Heart left ventricle (tissue), 16 donors: ENCODE data around the gene CNEP1R1. TPM values are rescaled to one million over a fixed set of nuclear protein-coding genes. Genes with fewer than 3 reads are reported as not detected.

Source experiments
- ATAC-seq, 4 donors: fragments of 200-7000 bp; cut with Tn5 transposase; one replicate each; pipeline ENCODE4 v1.9.1; 2020 to 2022; ENCODE audit warnings: moderate library complexity in 4 of 4, mild to moderate bottlenecking in 3 of 4, moderate number of reproducible peaks in 1 of 4
- DNase-seq, 5 donors: peaks; one replicate each; pipeline ENCODE4 v3.0.0-alpha.2; 2020
- H3K27ac ChIP-seq, 12 donors: fragments of 200-600 bp; sonication (generic) in 4 of 12; one replicate each; pipeline versions ENCODE4 v1.5.0 to v1.8.0; 2016 to 2022; ENCODE audit warnings: mild to moderate bottlenecking in 2 of 12
- H3K27me3 ChIP-seq, 9 donors: fragments of 200-600 bp; sonication (generic) in 2 of 9; one replicate each; pipeline versions ENCODE4 v1.5.1 to v1.8.0; 2016 to 2022; ENCODE audit warnings: mild to moderate bottlenecking in 3 of 9
- H3K36me3 ChIP-seq, 9 donors: fragments of 200-600 bp; sonication (generic) in 2 of 9; one replicate each; pipeline versions ENCODE4 v1.5.0 to v1.8.0; 2018 to 2022; ENCODE audit warnings: mild to moderate bottlenecking in 2 of 9
- H3K4me1 ChIP-seq, 12 donors: fragments of 200-600 bp; sonication (generic) in 4 of 12; one replicate each; pipeline versions ENCODE4 v1.5.0 to v1.8.0; 2016 to 2022; ENCODE audit warnings: mild to moderate bottlenecking in 3 of 12
- H3K4me3 ChIP-seq, 12 donors: fragments of 200-600 bp; sonication (generic) in 4 of 12; one replicate each; pipeline versions ENCODE4 v1.5.0 to v1.8.0; 2017 to 2022; ENCODE audit warnings: mild to moderate bottlenecking in 9 of 12, moderate library complexity in 4 of 12
- H3K9me3 ChIP-seq, 12 donors: fragments of 200-600 bp; sonication (generic) in 4 of 12; one replicate each; pipeline versions ENCODE4 v1.5.0 to v1.8.0; 2016 to 2022; ENCODE audit warnings: mild to moderate bottlenecking in 1 of 12
- POLR2A ChIP-seq, 2 donors: fragments of 450-650 bp; IDR thresholded peaks; one replicate each; pipeline ENCODE4 v1.6.1; 2017; ENCODE audit warnings: antibody characterized with exemption in 2 of 2, mild to moderate bottlenecking in 2 of 2, moderate library complexity in 2 of 2
- WGBS, 4 donors: extraction: QIAGEN DNeasy Blood & Tissue Kit in 2 of 4; methylation state at CpG; one replicate each; pipeline versions ENCODE4 v1.1.5 to v1.1.7; 2013 to 2018; 5-methylcytosine and 5-hydroxymethylcytosine counted together
- intact Hi-C, 10 donors: fragments of 100-400 bp; cut with DNase I; formaldehyde crosslinking; loops; one replicate each; pipeline versions ENCODE4 v1.11.1 to v1.14.2; 2022
- polyA plus RNA-seq, 2 donors: library from polyadenylated mRNA; stranded (reverse); fragments of 200-250 nt; gene quantifications; one replicate each; pipeline ENCODE4 v1.2.3, GENCODE V29; 2013
- total RNA-seq, 9 donors: library from RNA; depleted of rRNA in 2 of 9; stranded (reverse); fragments of >200 nt in 2 of 9; fragmentation: NEBNext Ultra II Directional in 3 of 9; extraction: Animal tissue kit (Norgen Biotek cat#: 25700) in 3 of 9; gene quantifications; one replicate each; pipeline versions ENCODE4 v1.1.0 to v1.2.4, GENCODE V29; 2016 to 2023
- TF ChIP-seq, protein P1 (sequence below), 12 donors: fragments of 200-600 bp; sonication (generic) in 4 of 12; IDR thresholded peaks; one replicate each; pipeline versions ENCODE4 v1.5.0 to v1.8.0; 2018 to 2022; ENCODE audit warnings: antibody characterized with exemption in 12 of 12, mild to moderate bottlenecking in 5 of 12
- donor health status: ischemic (EF 13 %, LVEDD 7.1; RV severe dilation, severe dysfunction).
- donor health status: healthy with polysubstance abuse.
- donor health status: DM: no; HTN: yes; CAD: no.
- donor health status: DM: no; HTN: no; CAD: no.
- donor health status: ischemic (EF 25% LVEDD 6.9; RV normal size, moderate dysfunction).
- donor health status: ischemic (EF 25% LVEDD 5.7; RV mildly dilated, moderate dysfunction).
- donor health status: healthy.
- donor health status: DM: yes; HTN: yes; CAD: no.
- donor health status: ischemic (EF 35%, LVEDD 5.7; RV mildly dilated, moderate dysfunction).
- donor health status: nonischemic (EF 11% LVEDD 7.7; RV severe dilation, severe dysfunction).
- donor health status: DM: yes; HTN: yes; CAD: no.
- donor health status: PGD.
- donor health status: ischemic (EF 29% LVEDD 5.4; RV normal size, mild dysfunction).
- donor health status: nonischemic (EF 23%, LVEDD 6.1; RV moderate dilation, normal function).

The CNEP1R1 gene
- total and polyA plus RNA-seq, 11 donors, result 10.9 to 23.9 (median 17.1) TPM

DNA sequence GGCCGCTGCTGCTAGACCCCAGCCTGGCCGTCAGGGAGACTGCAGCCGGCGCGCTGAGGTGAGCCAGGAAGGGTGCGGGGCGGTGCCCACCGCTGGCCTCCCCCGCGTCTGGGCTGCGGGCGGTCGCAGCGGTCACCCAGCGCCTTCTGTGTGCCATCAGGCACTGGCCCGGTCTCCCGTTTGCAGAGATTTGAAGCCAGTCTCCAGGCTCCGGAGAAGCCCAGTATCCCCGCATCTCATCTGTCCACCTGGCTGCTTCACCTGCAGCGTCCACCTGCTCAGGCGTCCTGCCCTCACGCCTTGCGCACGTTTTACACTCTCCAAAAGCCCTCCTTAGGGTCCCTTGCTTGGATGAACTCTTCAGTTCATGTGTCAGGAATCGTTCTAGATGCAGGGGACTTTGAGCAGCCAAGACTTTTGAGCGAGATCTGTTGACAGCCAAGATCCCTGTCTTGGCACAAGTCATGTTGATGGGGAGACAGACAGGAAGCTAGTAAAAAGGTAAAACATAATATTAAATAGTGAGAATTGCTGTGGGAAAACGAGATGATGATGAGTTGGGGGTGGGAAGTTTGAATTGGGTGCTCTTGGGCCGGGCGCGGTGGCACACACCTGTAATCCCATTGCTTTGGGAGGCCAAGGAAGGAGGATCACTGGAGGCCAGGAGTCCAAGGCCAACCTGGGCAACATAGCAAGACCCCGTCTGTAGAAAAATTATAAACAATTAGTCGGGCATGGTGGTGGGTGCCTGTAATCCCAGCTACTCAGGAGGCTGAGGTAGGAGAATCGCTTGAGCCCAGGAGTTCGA is 41.7 kb downstream of the CNEP1R1 start:
- 26 to 35% (median 26%) methylated on average over 25 to 34 of the region's 34 CpGs for WGBS, 4 donors
- intact Hi-C loops, result loop anchor here in 9 of 10 donors (1.0 to 10.0 kb wide), 10 partner anchors 39 to 146 kb away; partner anchors contain the start of genes TENT4B (in 7 of the 9) and CNEP1R1 (in 3 of the 9)
- ATAC-seq, result no peak

DNA sequence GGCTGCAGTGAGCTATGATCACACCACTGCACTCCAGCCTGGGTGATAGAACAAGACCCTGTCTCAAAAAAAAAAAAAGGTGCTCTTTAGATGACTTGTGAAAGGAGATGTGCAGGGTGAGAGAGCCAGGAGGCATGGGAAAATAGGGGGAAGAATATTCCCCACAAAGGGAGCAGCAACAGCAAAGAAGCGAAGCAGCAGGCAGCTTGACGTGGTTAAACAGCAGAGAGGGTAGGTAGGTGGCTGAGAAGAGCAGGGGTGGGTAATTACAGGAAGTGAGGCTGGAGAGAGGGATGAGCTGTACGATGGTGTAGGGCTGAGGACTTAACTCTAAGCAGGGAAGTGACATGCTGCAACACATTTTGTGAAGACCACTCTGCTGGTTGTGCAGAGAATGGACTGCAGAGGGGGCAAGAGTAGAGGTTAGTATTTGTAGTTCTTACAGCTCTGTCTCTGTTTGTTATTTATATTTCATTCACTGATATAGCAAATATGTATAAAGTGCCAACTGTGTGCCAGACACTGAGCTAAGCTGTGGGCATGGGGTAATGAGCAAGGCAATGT is 42.3 kb downstream of the CNEP1R1 start:
- intact Hi-C loops, result loop anchor here in 9 of 10 donors (2.0 to 10.0 kb wide), 9 partner anchors 40 to 145 kb away; partner anchors contain the start of genes TENT4B (in 7 of the 9) and CNEP1R1 (in 3 of the 9)
- peaks cover 0 to 32% (median 22%) of the 10 kb centered on the region in 12 donors for H3K4me1 ChIP-seq
- no peaks in the 10 kb centered on the region for H3K27me3 ChIP-seq
- H3K4me3 ChIP-seq, result peak overlapping the region in 8 of 12 donors; percentile 70 to 100 (median 88)
- H3K9me3 ChIP-seq, result no peaks in the 10 kb centered on the region
- H3K36me3 ChIP-seq, result peaks cover 0 to 38% (median 27%) of the 10 kb centered on the region in 9 donors
- H3K27ac ChIP-seq, result peak overlapping the region in 2 of 12 donors; percentile 27 to 96
- WGBS, 4 donors, result 36 to 47% (median 44%) methylated on average over 3 of the region's 3 CpGs
- DNase-seq, result peak in 1 of 5 donors; percentile 23
- no peak for TF ChIP-seq POLR2A (IDR thresholded peaks at IDR 0.05)
- TF ChIP-seq, protein P1, sequence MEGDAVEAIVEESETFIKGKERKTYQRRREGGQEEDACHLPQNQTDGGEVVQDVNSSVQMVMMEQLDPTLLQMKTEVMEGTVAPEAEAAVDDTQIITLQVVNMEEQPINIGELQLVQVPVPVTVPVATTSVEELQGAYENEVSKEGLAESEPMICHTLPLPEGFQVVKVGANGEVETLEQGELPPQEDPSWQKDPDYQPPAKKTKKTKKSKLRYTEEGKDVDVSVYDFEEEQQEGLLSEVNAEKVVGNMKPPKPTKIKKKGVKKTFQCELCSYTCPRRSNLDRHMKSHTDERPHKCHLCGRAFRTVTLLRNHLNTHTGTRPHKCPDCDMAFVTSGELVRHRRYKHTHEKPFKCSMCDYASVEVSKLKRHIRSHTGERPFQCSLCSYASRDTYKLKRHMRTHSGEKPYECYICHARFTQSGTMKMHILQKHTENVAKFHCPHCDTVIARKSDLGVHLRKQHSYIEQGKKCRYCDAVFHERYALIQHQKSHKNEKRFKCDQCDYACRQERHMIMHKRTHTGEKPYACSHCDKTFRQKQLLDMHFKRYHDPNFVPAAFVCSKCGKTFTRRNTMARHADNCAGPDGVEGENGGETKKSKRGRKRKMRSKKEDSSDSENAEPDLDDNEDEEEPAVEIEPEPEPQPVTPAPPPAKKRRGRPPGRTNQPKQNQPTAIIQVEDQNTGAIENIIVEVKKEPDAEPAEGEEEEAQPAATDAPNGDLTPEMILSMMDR (IDR thresholded peaks at IDR 0.05), result peak in 10 of 12 donors; percentile 28 to 56 (median 40)
- ATAC-seq, result peak in 1 of 4 donors; percentile 15

More for the DNA sequence above, 41.7 kb downstream of the CNEP1R1 start:
- H3K4me1 ChIP-seq, result peaks cover 0 to 32% (median 22%) of the 10 kb centered on the region in 12 donors
- peaks cover 0 to 31% (median 26%) of the 10 kb centered on the region in 9 donors for H3K36me3 ChIP-seq
- H3K27ac ChIP-seq, result peak overlapping the region; percentile 81 to 100 (median 98)
- peak overlapping the region; percentile 70 to 100 (median 91) for H3K4me3 ChIP-seq
- no peaks in the 10 kb centered on the region for H3K9me3 ChIP-seq
- DNase-seq, result no peak
- TF ChIP-seq, protein P1 (IDR thresholded peaks at IDR 0.05), result peak in 1 of 12 donors; percentile 19
- no peak for TF ChIP-seq POLR2A (IDR thresholded peaks at IDR 0.05)
- no peaks in the 10 kb centered on the region for H3K27me3 ChIP-seq

DNA sequence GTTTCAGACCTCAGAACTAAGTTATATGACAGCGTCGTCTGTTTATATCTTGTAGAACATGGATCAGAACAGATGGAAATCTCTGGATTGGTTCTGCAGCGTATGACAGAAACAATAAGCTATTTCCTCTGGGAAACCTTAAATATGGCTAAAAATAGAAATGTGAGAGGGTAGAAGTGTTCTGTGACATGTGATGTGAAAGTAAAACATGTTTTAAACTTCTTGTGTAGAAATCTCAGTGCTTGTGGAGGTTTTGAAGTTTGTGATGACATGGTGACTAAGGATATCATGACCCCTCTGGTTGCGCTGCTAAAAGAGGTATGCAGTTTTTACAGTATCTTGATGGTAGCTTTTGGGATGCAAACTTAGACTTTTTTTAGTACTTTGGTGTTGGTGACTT is 43.5 kb downstream of the CNEP1R1 start:
- DNase-seq (no peak), ATAC-seq (no peak)
- Histone ChIP-seq H3K27ac (no peak overlapping the region), H3K9me3 (no peaks in the 10 kb centered on the region), H3K27me3 (no peaks in the 10 kb centered on the region), H3K36me3 (peaks cover 0 to 45% (median 36%) of the 10 kb centered on the region in 9 donors), H3K4me3 (no peak overlapping the region), H3K4me1 (peaks cover 0 to 32% (median 22%) of the 10 kb centered on the region in 12 donors)
- TF ChIP-seq, protein P1 (IDR thresholded peaks at IDR 0.05), result no peak
- no peak for TF ChIP-seq POLR2A (IDR thresholded peaks at IDR 0.05)
- 51 to 62% (median 52%) methylated on average over 4 of the region's 4 CpGs for WGBS, 4 donors
- intact Hi-C loops, result loop anchor here in 7 of 10 donors (2.0 to 10.0 kb wide), 7 partner anchors 41 to 144 kb away; partner anchors contain the start of genes TENT4B (in 6 of the 7) and CNEP1R1 (in 1 of the 7)
